Lung (tissue), 12 donors: ENCODE data around the gene RGS16. TPM values are rescaled to one million over a fixed set of nuclear protein-coding genes. Genes with fewer than 3 reads are reported as not detected.

ENCODE experiments used
- ATAC-seq: fragments of 200-7000 bp; cut with Tn5 transposase; one replicate; pipeline ENCODE4 v1.9.1; 2020; ENCODE audit warnings: moderate number of reproducible peaks; ENCODE audit not compliant: insufficient read depth, low FRiP score
- DNase-seq, 3 donors: peaks; one replicate each; pipeline ENCODE4 v3.0.0-alpha.2; 2013 to 2017
- H3K27ac ChIP-seq, 2 donors: one replicate each; pipeline ENCODE4 v1.5.1; 2013; ENCODE audit warnings: mild to moderate bottlenecking in 2 of 2, moderate library complexity in 2 of 2, control low read depth in 1 of 2, inconsistent platforms in 1 of 2, low read depth in 1 of 2, low read length in 1 of 2
- H3K27me3 ChIP-seq, 3 donors: one replicate each; pipeline ENCODE4 v1.5.1; 2013; ENCODE audit warnings: low read length in 2 of 3; ENCODE audit not compliant: control insufficient read depth in 3 of 3, insufficient read depth in 3 of 3
- H3K36me3 ChIP-seq, 4 donors: one replicate each; pipeline ENCODE4 v1.5.1; 2013; ENCODE audit warnings: low read length in 4 of 4, mild to moderate bottlenecking in 1 of 4, moderate library complexity in 1 of 4; ENCODE audit not compliant: control insufficient read depth in 4 of 4, insufficient read depth in 4 of 4
- H3K4me1 ChIP-seq, 5 donors: one replicate each; pipeline ENCODE4 v1.5.1; 2013; ENCODE audit warnings: low read length in 5 of 5, mild to moderate bottlenecking in 2 of 5, moderate library complexity in 1 of 5; ENCODE audit not compliant: control insufficient read depth in 5 of 5, insufficient read depth in 5 of 5
- H3K4me3 ChIP-seq: one replicate; pipeline ENCODE4 v1.5.1; 2013; ENCODE audit warnings: mild to moderate bottlenecking, control low read depth, moderate library complexity
- H3K9ac ChIP-seq, 2 donors: one replicate each; pipeline ENCODE4 v1.5.1; 2013; ENCODE audit warnings: low read length in 2 of 2, control low read depth in 1 of 2; ENCODE audit not compliant: insufficient read depth in 1 of 2
- H3K9me3 ChIP-seq, 4 donors: one replicate each; pipeline ENCODE4 v1.5.1; 2013; ENCODE audit warnings: low read length in 3 of 4, mild to moderate bottlenecking in 1 of 4, moderate library complexity in 1 of 4; ENCODE audit not compliant: control insufficient read depth in 4 of 4, insufficient read depth in 3 of 4
- WGBS, 2 donors: extraction: QIAGEN DNeasy Blood & Tissue Kit; methylation state at CpG; one replicate each; pipeline ENCODE4 v1.1.7; 2013; 5-methylcytosine and 5-hydroxymethylcytosine counted together
- polyA plus RNA-seq, 2 donors: library from polyadenylated mRNA; stranded (reverse); fragments of 200-250 nt; gene quantifications; one replicate each; pipeline ENCODE4 v1.2.1, GENCODE V29; 2013
- total RNA-seq, 2 donors: library from RNA; depleted of rRNA in 1 of 2; stranded (reverse); fragments of >200 nt in 1 of 2; gene quantifications; one replicate each; pipeline ENCODE4 v1.2.1, GENCODE V29; 2014 to 2021
- TF ChIP-seq, protein P1 (sequence below): IDR thresholded peaks from 2 replicates; pipeline ENCODE4 v1.5.1; 2012; ENCODE audit warnings: mild to moderate bottlenecking; ENCODE audit errors: control extremely low read depth, extremely low read depth
- donor health status: control.
- donor health status: control.
- donor health status: Bipolar disorder and iron deficiency.
- donor health status: healthy.
- donor health status: DM: yes; HTN: yes; CAD: no.

The RGS16 gene
- total and polyA plus RNA-seq, 4 donors = 12.3 to 26.6 (median 15.0) TPM

DNA sequence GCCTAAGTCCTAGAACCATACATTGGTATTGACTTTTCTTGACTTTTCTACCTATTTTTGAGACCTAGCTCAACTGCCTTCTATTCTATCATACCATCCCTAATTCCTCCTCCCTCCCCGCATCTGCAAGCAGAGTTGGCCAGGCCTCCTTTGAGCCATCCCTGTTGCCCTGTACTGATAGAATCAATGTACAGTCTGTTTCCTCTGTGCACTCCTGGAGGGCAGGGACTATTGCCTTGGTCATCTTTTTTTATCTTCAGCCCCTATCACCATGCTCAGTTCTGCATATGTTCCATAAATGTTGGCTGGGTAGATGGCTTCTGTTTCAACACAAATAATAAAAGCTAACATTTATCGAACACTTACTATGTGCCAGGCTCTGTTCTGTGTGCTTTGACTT, 4.0 kb upstream of the RGS16 start:
- DNase-seq (no peak), ATAC-seq (no peak)
- Histone ChIP-seq H3K4me1 (peaks cover 0 to 8% (median 4%) of the 10 kb centered on the region in 5 donors), H3K27ac (no peak overlapping the region), H3K9ac (no peak overlapping the region), H3K27me3 (peaks cover 0 to 9% (median 0%) of the 10 kb centered on the region in 3 donors), H3K9me3 (no peaks in the 10 kb centered on the region), H3K36me3 (no peaks in the 10 kb centered on the region), H3K4me3 (no peak overlapping the region)
- TF ChIP-seq, protein P1, sequence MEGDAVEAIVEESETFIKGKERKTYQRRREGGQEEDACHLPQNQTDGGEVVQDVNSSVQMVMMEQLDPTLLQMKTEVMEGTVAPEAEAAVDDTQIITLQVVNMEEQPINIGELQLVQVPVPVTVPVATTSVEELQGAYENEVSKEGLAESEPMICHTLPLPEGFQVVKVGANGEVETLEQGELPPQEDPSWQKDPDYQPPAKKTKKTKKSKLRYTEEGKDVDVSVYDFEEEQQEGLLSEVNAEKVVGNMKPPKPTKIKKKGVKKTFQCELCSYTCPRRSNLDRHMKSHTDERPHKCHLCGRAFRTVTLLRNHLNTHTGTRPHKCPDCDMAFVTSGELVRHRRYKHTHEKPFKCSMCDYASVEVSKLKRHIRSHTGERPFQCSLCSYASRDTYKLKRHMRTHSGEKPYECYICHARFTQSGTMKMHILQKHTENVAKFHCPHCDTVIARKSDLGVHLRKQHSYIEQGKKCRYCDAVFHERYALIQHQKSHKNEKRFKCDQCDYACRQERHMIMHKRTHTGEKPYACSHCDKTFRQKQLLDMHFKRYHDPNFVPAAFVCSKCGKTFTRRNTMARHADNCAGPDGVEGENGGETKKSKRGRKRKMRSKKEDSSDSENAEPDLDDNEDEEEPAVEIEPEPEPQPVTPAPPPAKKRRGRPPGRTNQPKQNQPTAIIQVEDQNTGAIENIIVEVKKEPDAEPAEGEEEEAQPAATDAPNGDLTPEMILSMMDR = no peak
- WGBS, 2 donors = 83 to 86% methylated on average over 2 of the region's 2 CpGs

DNA sequence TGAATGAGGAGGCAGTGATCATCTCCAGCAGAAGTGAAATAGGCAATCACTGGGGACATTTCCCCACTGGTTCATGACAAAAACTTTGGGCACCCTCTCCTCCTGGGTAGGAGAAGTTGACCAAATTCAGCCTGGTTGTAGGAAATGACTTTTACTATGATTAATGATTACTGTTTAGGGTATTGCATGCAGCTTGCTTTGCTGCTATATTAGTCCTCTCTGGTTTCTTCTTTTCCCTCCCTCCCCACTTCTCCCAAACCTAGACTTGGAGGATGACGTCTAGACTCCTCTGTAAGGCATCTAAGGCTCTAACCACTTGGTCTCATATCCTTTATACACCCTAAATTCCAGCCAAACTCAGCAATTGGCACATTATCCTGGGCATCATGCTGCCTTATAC, 3.4 kb upstream of the RGS16 start:
- 79 to 90% methylated on average over 1 of the region's 1 CpG for WGBS, 2 donors
- peaks cover 0 to 11% (median 0%) of the 10 kb centered on the region in 3 donors for H3K27me3 ChIP-seq
- no peaks in the 10 kb centered on the region for H3K36me3 ChIP-seq
- H3K4me1 ChIP-seq = peaks cover 0 to 8% (median 4%) of the 10 kb centered on the region in 5 donors
- no peak overlapping the region for H3K27ac ChIP-seq
- H3K9ac ChIP-seq = no peak overlapping the region
- no peak overlapping the region for H3K4me3 ChIP-seq
- DNase-seq (no peak), ATAC-seq (no peak)
- no peaks in the 10 kb centered on the region for H3K9me3 ChIP-seq
- TF ChIP-seq, protein P1 = no peak

DNA sequence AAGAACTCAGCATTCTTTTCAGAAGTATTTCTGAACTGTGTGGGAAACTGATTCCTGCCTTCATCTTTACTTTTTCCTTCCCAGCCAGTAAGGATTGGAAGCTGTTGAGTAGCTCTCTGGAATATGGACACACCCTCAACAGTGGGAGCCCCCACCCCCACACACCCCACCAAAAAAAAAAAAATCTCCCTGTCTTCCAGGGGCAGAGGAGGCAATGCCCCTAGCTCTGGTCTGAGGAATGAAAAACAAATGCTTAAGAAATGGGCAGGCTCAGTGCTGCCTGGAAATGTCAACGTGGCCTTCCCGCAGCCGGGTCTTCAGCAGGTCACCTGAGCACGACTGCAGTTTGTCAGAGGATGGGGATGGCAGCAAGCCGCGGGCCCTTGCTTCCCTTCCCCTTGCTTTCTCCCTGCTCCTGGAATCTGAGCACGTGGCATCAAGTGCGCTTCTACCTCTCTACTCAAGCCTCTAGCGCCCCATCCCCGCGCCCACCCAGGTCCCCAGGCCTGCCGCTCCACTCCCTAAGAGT, 479 bp downstream of the RGS16 start:
- 5% methylated on average over 12 of the region's 12 CpGs for WGBS, 2 donors
- ATAC-seq = no peak
- H3K36me3 ChIP-seq = peaks cover 0 to 10% (median 0%) of the 10 kb centered on the region in 4 donors
- peak overlapping the region; percentile 28 for H3K4me3 ChIP-seq
- no peak overlapping the region for H3K9ac ChIP-seq
- TF ChIP-seq, protein P1 = no peak
- H3K9me3 ChIP-seq = no peaks in the 10 kb centered on the region
- DNase-seq = peak in 2 of 3 donors; percentile 25 to 29
- H3K4me1 ChIP-seq = peaks cover 0 to 12% (median 5%) of the 10 kb centered on the region in 5 donors
- peaks cover 0 to 9% (median 0%) of the 10 kb centered on the region in 3 donors for H3K27me3 ChIP-seq
- peak overlapping the region in 1 of 2 donors; percentile 52 for H3K27ac ChIP-seq
